GM12873 (cell line): ENCODE results near the gene GP1BB.

Experiments
- CTCF ChIP-seq: IDR thresholded peaks from 2 replicates; pipeline ENCODE4 v1.5.1; 2012; ENCODE audit warnings: low read depth, mild to moderate bottlenecking, moderate library complexity, low read length, control low read depth; ENCODE audit not compliant: insufficient read depth; ENCODE audit errors: missing control alignments

The GP1BB gene

GRCh38 chr22:19750507-19751490, 27.5 kb downstream of the GP1BB start:
- TF ChIP-seq CTCF, result no peak

GRCh38 chr22:19751497-19752245, 28.3 kb downstream of the GP1BB start:
- TF ChIP-seq CTCF, result no peak

- peak; percentile 29 for TF ChIP-seq CTCF
Measured at GRCh38 chr22:19753090-19753842, 29.9 kb downstream of the GP1BB start.

GRCh38 chr22:19753996-19754700, 30.8 kb downstream of the GP1BB start:
- TF ChIP-seq CTCF, result no peak

- no peak for TF ChIP-seq CTCF
Measured at GRCh38 chr22:19754701-19755144, 31.4 kb downstream of the GP1BB start.

- TF ChIP-seq CTCF, result no peak
Measured at GRCh38 chr22:19755145-19755710, 31.9 kb downstream of the GP1BB start.
